K562 (cell line): ENCODE measurements around the gene SYTL2. TPM values are rescaled to one million over a fixed set of nuclear protein-coding genes. Genes with fewer than 3 reads are reported as not detected.

Experiments used
- ATAC-seq: fragments of 200-7000 bp; cut with Tn5 transposase; 3 replicates; pipeline ENCODE4 v1.9.1; 2020; ENCODE audit warnings: moderate library complexity
- BruUV-seq: library from RNA; stranded (reverse); fragments of 400-500 nt; replicated peaks from 2 replicates; lab custom pipeline; 2021; lab: Mats Ljungman, UMichigan
- CTCF ChIA-PET: fragments of 300-600 bp; formaldehyde crosslinking; extraction: SDS; loops from one replicate; lab custom pipeline; 2021; ENCODE audit warnings: low intra/inter-chr PET ratio; lab: Yijun Ruan, JAX
- POLR2A ChIA-PET: fragments of 300-600, 350-650 bp; sonication (Branson Sonifier 250); formaldehyde crosslinking; extraction: SDS; loops from one replicate; lab custom pipeline; 2021; ENCODE audit warnings: antibody characterized with exemption, inconsistent platforms; lab: Yijun Ruan, JAX
- DNase-seq, 4 experiments: peaks; one replicate each; pipeline versions ENCODE4 v3.0.0 to v3.0.0-alpha.2; 2011 to 2018; ENCODE audit warnings: low spot score in 3 of 4, mixed read lengths in 3 of 4; ENCODE audit errors: extremely low read depth in 1 of 4
- FAIRE-seq: peaks from 2 replicates; lab custom pipeline; 2011; peaks lifted over from hg19 to GRCh38; lab: Jason Lieb, UNC
- H2AFZ ChIP-seq: 2 replicates; pipeline ENCODE4 v1.6.0; 2011; ENCODE audit warnings: low read depth, low read length, control low read depth, inconsistent platforms
- H3K27ac ChIP-seq: fragments of 200-600 bp; 3 replicates; pipeline ENCODE4 v1.8.0; 2011; ENCODE audit warnings: low read depth, mild to moderate bottlenecking, control low read depth, inconsistent platforms, low read length, moderate library complexity, mixed read lengths; ENCODE audit errors: extremely low read depth
- H3K27me3 ChIP-seq, 2 experiments: fragments of 300-600 bp in 1 of 2; 2 replicates in 1 of 2; 3 replicates in 1 of 2; pipeline versions ENCODE4 v1.6.0 to v1.8.0; 2011; ENCODE audit warnings: inconsistent platforms in 2 of 2, low read length in 2 of 2, mild to moderate bottlenecking in 1 of 2, mixed read lengths in 1 of 2, moderate library complexity in 1 of 2; ENCODE audit not compliant: control insufficient read depth in 2 of 2, insufficient read depth in 2 of 2
- H3K36me3 ChIP-seq: fragments of 300-600 bp; 3 replicates; pipeline ENCODE4 v1.8.0; 2011; ENCODE audit warnings: mild to moderate bottlenecking, low read length, inconsistent platforms; ENCODE audit not compliant: control insufficient read depth, insufficient read depth
- H3K4me1 ChIP-seq, 2 experiments: fragments of 200-600 bp in 1 of 2; replicated peaks in 1 of 2; 2 replicates in 1 of 2; 3 replicates in 1 of 2; pipeline versions ENCODE4 v1.5.1 to v1.8.0; 2011; ENCODE audit warnings: inconsistent platforms in 2 of 2, low read length in 2 of 2, mild to moderate bottlenecking in 1 of 2, mixed read lengths in 1 of 2, moderate library complexity in 1 of 2; ENCODE audit not compliant: control insufficient read depth in 2 of 2, insufficient read depth in 2 of 2
- H3K4me2 ChIP-seq: 2 replicates; pipeline ENCODE4 v1.6.1; 2011; ENCODE audit warnings: low read length, control low read depth, inconsistent platforms, mixed read lengths; ENCODE audit not compliant: insufficient read depth
- H3K4me3 ChIP-seq: fragments of 200-600 bp; sonication (generic), shearing (Covaris generic); 2 replicates; pipeline ENCODE4 v1.5.1; 2016; ENCODE audit warnings: control low read depth, inconsistent platforms
- H3K79me2 ChIP-seq: fragments of 200-600 bp; 3 replicates; pipeline ENCODE4 v1.8.0; 2011; ENCODE audit warnings: low read length, inconsistent platforms; ENCODE audit not compliant: control insufficient read depth, insufficient read depth
- H3K9ac ChIP-seq, 2 experiments: 2 replicates each; pipeline versions ENCODE4 v1.6.0 to v1.6.1; 2011; ENCODE audit warnings: low read depth in 2 of 2, low read length in 2 of 2, control low read depth in 1 of 2, inconsistent platforms in 1 of 2, mild to moderate bottlenecking in 1 of 2, mixed read lengths in 1 of 2; ENCODE audit not compliant: insufficient read depth in 1 of 2
- H3K9me1 ChIP-seq: one replicate; pipeline ENCODE4 v1.6.0; 2011; ENCODE audit warnings: inconsistent platforms, mild to moderate bottlenecking, low read length, moderate library complexity; ENCODE audit not compliant: control insufficient read depth, insufficient read depth
- H3K9me3 ChIP-seq: replicated peaks from 2 replicates; pipeline ENCODE4 v1.5.1; 2011; ENCODE audit warnings: low read depth, low read length, inconsistent platforms; ENCODE audit not compliant: control insufficient read depth, insufficient read depth
- H4K20me1 ChIP-seq: replicated peaks from 2 replicates; pipeline ENCODE4 v1.6.1; 2011; ENCODE audit warnings: low read length, inconsistent platforms, mixed read lengths; ENCODE audit not compliant: control insufficient read depth, insufficient read depth
- FOSL1 ChIP-seq: fragments of 200-800 bp; sonication (Bioruptor generic); conservative IDR thresholded peaks from 2 replicates; pipeline ENCODE4 v1.6.1; 2016; ENCODE audit warnings: missing genetic modification characterization, missing compliant biosample characterization
- HNRNPLL ChIP-seq: fragments of 200-400 bp; formaldehyde crosslinking; IDR thresholded peaks from 2 replicates; pipeline ENCODE4 v1.6.1; 2017; ENCODE audit warnings: low read length, low read depth, mild to moderate bottlenecking; ENCODE audit not compliant: poor library complexity, severe bottlenecking
- HNRNPUL1 ChIP-seq: fragments of 200-400 bp; formaldehyde crosslinking; IDR thresholded peaks from 2 replicates; pipeline ENCODE4 v1.6.1; 2017; ENCODE audit warnings: low read length
- JUN ChIP-seq, 2 experiments: sonication (generic) in 1 of 2; formaldehyde crosslinking in 1 of 2; IDR thresholded peaks; 2 replicates each; pipeline versions ENCODE4 v1.6.1 to v1.8.0; 2012 to 2022; ENCODE audit warnings: borderline replicate concordance in 2 of 2, mild to moderate bottlenecking in 2 of 2, improper control_type of control experiment in 1 of 2, low read depth in 1 of 2, low read length in 1 of 2, missing genetic modification reagents in 1 of 2
- JUNB ChIP-seq: fragments of 450-650 bp; formaldehyde crosslinking; conservative IDR thresholded peaks from 2 replicates; pipeline ENCODE4 v1.4.0; 2020; ENCODE audit warnings: mild to moderate bottlenecking
- JUND ChIP-seq, 2 experiments: IDR thresholded peaks; 2 replicates in 1 of 2; 3 replicates in 1 of 2; pipeline ENCODE4 v1.6.1; 2011; ENCODE audit warnings: borderline replicate concordance in 2 of 2, low read depth in 2 of 2, low read length in 2 of 2, improper control_type of control experiment in 1 of 2, missing biosample characterization in 1 of 2, missing genetic modification characterization in 1 of 2, missing genetic modification reagents in 1 of 2
- LARP7 ChIP-seq: fragments of 450-650 bp; IDR thresholded peaks from 2 replicates; pipeline ENCODE4 v1.6.1; 2016
- MCM3 ChIP-seq: fragments of 450-650 bp; IDR thresholded peaks from 2 replicates; pipeline ENCODE4 v1.6.1; 2016
- MTA1 ChIP-seq: fragments of 450-650 bp; IDR thresholded peaks from 2 replicates; pipeline ENCODE4 v1.6.1; 2017; ENCODE audit warnings: borderline replicate concordance
- PHF20 ChIP-seq: fragments of 450-650 bp; IDR thresholded peaks from 2 replicates; pipeline ENCODE4 v1.6.1; 2018; ENCODE audit not compliant: partially characterized antibody
- PHF21A ChIP-seq: fragments of 450-650 bp; IDR thresholded peaks from 2 replicates; pipeline ENCODE4 v1.6.1; 2017; ENCODE audit warnings: low read depth, borderline replicate concordance
- POLR2B ChIP-seq: fragments of 450-650 bp; IDR thresholded peaks from 2 replicates; pipeline ENCODE4 v1.6.1; 2018; ENCODE audit warnings: low read depth; ENCODE audit not compliant: partially characterized antibody
- PURB ChIP-seq: sonication (generic); formaldehyde crosslinking; IDR thresholded peaks from 2 replicates; pipeline ENCODE4 v1.9.0; 2021; ENCODE audit warnings: low read depth, mild to moderate bottlenecking, missing genetic modification reagents
- TFAP4 ChIP-seq: sonication (generic); formaldehyde crosslinking; IDR thresholded peaks from 2 replicates; pipeline ENCODE4 v1.8.0; 2022; ENCODE audit warnings: missing genetic modification reagents, mild to moderate bottlenecking, moderate library complexity, borderline replicate concordance
- ZNF133 ChIP-seq: fragments of 250-450 bp; sonication (Bioruptor Pico); IDR thresholded peaks from 2 replicates; pipeline ENCODE4 v1.4.0; 2020; ENCODE audit warnings: mild to moderate bottlenecking
- ZNF57 ChIP-seq: fragments of 450-650 bp; formaldehyde crosslinking; IDR thresholded peaks from 2 replicates; pipeline ENCODE4 v1.4.0; 2020; ENCODE audit warnings: mild to moderate bottlenecking, moderate library complexity
- ZNF699 ChIP-seq: fragments of 250-450 bp; sonication (Bioruptor Pico); IDR thresholded peaks from 2 replicates; pipeline ENCODE4 v1.8.0; 2021; ENCODE audit warnings: mild to moderate bottlenecking, moderate library complexity; ENCODE audit not compliant: insufficient replicate concordance
- ZNF766 ChIP-seq: fragments of 200-800 bp; sonication (Bioruptor generic); conservative IDR thresholded peaks from 2 replicates; pipeline ENCODE4 v1.6.1; 2016; ENCODE audit warnings: missing genetic modification characterization, missing compliant biosample characterization
- WGBS: fragments of 100-300 bp; shearing (Covaris generic); methylation state at CpG from one replicate; pipeline ENCODE4 v1.1.6; 2016; ENCODE audit warnings: low coverage, mixed read lengths; ENCODE audit not compliant: insufficient coverage; ENCODE audit errors: missing lambda C conversion rate; 5-methylcytosine and 5-hydroxymethylcytosine counted together
- in situ Hi-C: fragments of 300-500 bp; cut with MboI; formaldehyde crosslinking; loops from 4 replicates; pipeline ENCODE4 v1.15.0; 2018; ENCODE audit warnings: inconsistent platforms, mixed read lengths
- intact Hi-C: fragments of 100-400 bp; cut with micrococcal nuclease; formaldehyde crosslinking; loops from 2 replicates; pipeline ENCODE4 v1.14.2; 2022
- polyA plus RNA-seq, 8 experiments: library from polyadenylated mRNA; depleted of rRNA in 4 of 8; stranded (reverse) in 5 of 8; unstranded in 3 of 8; fragments of >200 nt; fragmentation: Nextera tagmentation in 2 of 8; fragmentation: Illumina TruSeq in 1 of 8; extraction: Ambion mirVana in 2 of 8; extraction: Trizol in 1 of 8; gene quantifications; 2 replicates each; pipeline versions ENCODE4 v1.2.1 to v1.2.3, GENCODE V29; 2011 to 2014; ENCODE audit warnings: inconsistent platforms in 1 of 8, missing spikeins in 1 of 8
- total RNA-seq, 7 experiments: library from RNA; depleted of rRNA in 6 of 7; stranded (reverse); fragments of >200 nt in 6 of 7; fragmentation: Illumina TruSeq in 2 of 7; extraction: Trizol in 2 of 7; gene quantifications; 2 replicates each; pipeline versions ENCODE4 v1.2.1 to v1.2.3, GENCODE V29; 2011 to 2021; ENCODE audit warnings: low replicate concordance in 1 of 7
- TF ChIP-seq, protein P1 (sequence below): fragments of 150-350 bp; conservative IDR thresholded peaks from 2 replicates; pipeline ENCODE4 v1.6.1; 2014; ENCODE audit warnings: low read length

Gene SYTL2
- total and polyA plus RNA-seq, 9 of the 15 experiments (the other 6 are each of a cell fraction or from before 2014, with no cell fraction given) = 0.05 to 0.57 (median 0.35) TPM

DNA sequence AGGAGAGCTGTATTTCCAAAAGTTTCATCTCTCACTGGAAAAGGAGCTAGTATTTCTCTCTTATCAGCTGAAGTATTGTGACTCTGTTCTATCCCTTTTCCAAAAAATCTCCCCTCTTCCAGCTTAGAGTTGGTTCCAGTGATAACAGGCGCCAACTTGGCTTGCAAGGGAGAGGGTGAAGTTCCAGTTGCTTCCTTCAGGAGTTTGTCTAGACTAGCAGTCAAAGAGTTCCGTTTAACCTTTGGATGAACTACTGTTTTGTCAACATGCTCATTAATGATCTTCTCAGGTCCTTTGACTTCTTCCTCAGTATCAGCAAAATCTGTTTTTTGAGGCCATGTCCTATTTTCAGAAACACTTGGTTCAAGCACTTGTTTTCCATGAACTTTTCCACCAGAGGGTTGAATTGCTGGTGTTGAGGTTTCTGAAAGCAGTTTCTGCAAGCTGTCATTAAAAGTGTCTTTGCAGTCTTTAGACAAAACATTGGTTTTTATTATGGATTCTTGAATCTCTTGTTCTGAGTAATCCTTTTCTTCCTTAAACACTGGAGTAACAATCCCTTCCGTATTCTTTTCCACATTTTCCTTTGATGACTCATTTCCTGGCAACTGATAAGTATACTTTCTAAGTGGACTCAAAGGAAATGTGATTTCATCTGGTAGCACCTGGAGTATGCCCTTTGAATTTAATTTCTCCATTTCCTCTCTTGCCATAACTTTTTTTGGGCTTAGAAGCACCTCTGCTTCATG is 85.3 kb downstream of the SYTL2 start:
- ChIA-PET POLR2A (interaction anchor here (1.1 kb wide), 1 partner anchor 14 kb away, joined by 3 read pairs; no protein-coding TSS in a partner anchor), CTCF (no interaction called here)
- H3K4me2 ChIP-seq = no peak overlapping the region
- in situ Hi-C loops = no loop called here
- H3K4me3 ChIP-seq = no peak overlapping the region
- DNase-seq (no peak), ATAC-seq (peak; percentile 31; the same call in 1 of the 3 replicates), FAIRE-seq (no peak)
- no peaks in the 10 kb centered on the region for H3K9me3 ChIP-seq
- no peak overlapping the region for H3K27ac ChIP-seq
- peaks cover under 1 to 5% of the 10 kb centered on the region in 2 experiments; a peak in 3 of 5 replicates for H3K27me3 ChIP-seq
- H3K9me1 ChIP-seq = no peaks in the 10 kb centered on the region
- BruUV-seq = no TSS peak
- H4K20me1 ChIP-seq = no peaks in the 10 kb centered on the region
- intact Hi-C loops = no loop called here
- 2% methylated on average over 3 of the region's 3 CpGs for WGBS
- no peaks in the 10 kb centered on the region for H3K36me3 ChIP-seq
- H3K4me1 ChIP-seq = no peaks in the 10 kb centered on the region
- H3K9ac ChIP-seq = no peak overlapping the region
- no peaks in the 10 kb centered on the region for H3K79me2 ChIP-seq
- no peak overlapping the region for H2AFZ ChIP-seq
- TF ChIP-seq ZNF699 (CRISPR knock-in tag) (no peak), ZNF133 (no peak), JUND (IDR thresholded peaks at IDR 0.05; ENCODE audit: borderline replicate concordance, low read depth, low read length) (peak; percentile 74), JUND (tag; IDR thresholded peaks at IDR 0.05; ENCODE audit: borderline replicate concordance, low read depth, low read length) (peak; percentile 80), HNRNPLL (no peak), ZNF57 (CRISPR knock-in tag) (no peak), MCM3 (no peak), ZNF766 (CRISPR knock-in tag) (no peak), POLR2B (no peak), PURB (CRISPR knock-in tag) (no peak), HNRNPUL1 (no peak), LARP7 (no peak), JUN (IDR thresholded peaks at IDR 0.05; ENCODE audit: borderline replicate concordance, low read depth, low read length) (peak; percentile 68; the same call in 1 of the 2 replicates), JUN (CRISPR knock-in tag; IDR thresholded peaks at IDR 0.05; ENCODE audit: borderline replicate concordance) (no peak), FOSL1 (tag) (peak; percentile 81), TFAP4 (CRISPR knock-in tag) (no peak), PHF20 (no peak), MTA1 (no peak), JUNB (CRISPR knock-in tag) (peak; percentile 41; the same call in 1 of the 2 replicates), PHF21A (no peak)
- TF ChIP-seq, protein P1, sequence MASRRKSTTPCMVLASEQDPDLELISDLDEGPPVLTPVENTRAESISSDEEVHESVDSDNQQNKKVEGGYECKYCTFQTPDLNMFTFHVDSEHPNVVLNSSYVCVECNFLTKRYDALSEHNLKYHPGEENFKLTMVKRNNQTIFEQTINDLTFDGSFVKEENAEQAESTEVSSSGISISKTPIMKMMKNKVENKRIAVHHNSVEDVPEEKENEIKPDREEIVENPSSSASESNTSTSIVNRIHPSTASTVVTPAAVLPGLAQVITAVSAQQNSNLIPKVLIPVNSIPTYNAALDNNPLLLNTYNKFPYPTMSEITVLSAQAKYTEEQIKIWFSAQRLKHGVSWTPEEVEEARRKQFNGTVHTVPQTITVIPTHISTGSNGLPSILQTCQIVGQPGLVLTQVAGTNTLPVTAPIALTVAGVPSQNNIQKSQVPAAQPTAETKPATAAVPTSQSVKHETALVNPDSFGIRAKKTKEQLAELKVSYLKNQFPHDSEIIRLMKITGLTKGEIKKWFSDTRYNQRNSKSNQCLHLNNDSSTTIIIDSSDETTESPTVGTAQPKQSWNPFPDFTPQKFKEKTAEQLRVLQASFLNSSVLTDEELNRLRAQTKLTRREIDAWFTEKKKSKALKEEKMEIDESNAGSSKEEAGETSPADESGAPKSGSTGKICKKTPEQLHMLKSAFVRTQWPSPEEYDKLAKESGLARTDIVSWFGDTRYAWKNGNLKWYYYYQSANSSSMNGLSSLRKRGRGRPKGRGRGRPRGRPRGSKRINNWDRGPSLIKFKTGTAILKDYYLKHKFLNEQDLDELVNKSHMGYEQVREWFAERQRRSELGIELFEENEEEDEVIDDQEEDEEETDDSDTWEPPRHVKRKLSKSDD = no peak
